Left ventricle myocardium superior (tissue), 1 donor: ENCODE measurements around the gene CRACR2A. TPM values are rescaled to one million over a fixed set of nuclear protein-coding genes. Genes with fewer than 3 reads are reported as not detected.

Experiments used
- ATAC-seq: fragments of 200-7000 bp; cut with Tn5 transposase; one replicate; pipeline ENCODE4 v1.9.1; 2020; ENCODE audit warnings: mild to moderate bottlenecking, moderate library complexity
- DNase-seq: peaks from one replicate; pipeline ENCODE4 v3.0.0-alpha.2; 2020
- intact Hi-C: fragments of 100-400 bp; cut with micrococcal nuclease; formaldehyde crosslinking; loops from one replicate; pipeline ENCODE4 v1.11.0; 2022
- total RNA-seq: library from RNA; stranded (reverse); fragmentation: NEBNext Ultra II Directional; extraction: Animal tissue kit (Norgen Biotek cat#: 25700); gene quantifications from one replicate; pipeline ENCODE4 v1.2.1, GENCODE V29; 2021
- donor health status: DM: no; HTN: yes; CAD: no; lungs with severe emphysema.

The CRACR2A gene
- total RNA-seq, 1 donor from 2014 or later = 2.5 TPM

DNA sequence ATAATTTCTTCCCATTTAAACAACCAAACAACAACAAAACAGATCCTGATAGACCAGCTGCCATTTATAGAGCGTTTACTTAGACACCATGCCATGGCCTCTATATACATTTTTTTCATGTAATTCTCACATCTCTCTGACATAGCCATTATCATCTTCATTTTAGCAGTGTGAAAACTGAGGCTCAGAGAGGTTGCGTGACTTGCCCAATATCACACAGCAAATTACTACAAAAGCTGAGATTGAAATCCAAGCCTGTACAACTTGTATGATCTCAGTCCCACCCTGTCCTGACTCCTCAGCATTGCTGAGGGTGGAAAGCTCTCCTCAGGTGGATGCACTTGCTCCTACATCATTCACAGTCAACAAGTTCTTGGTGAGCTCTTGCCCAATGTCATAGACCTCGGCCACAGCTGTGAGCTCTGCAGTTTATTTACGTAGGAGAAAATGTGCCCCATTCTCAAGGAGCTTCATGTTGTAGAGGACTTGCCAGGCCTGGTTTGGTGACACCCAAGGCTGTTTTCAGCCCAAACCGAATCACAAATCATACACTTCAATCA lies 55.5 kb downstream of the CRACR2A start:
- DNase-seq (no peak), ATAC-seq (no peak)
- intact Hi-C loops = no loop called here

GRCh38 chr12:3694673-3695072 lies 58.2 kb downstream of the CRACR2A start:
- ATAC-seq (no peak), DNase-seq (no peak)
- intact Hi-C loops = no loop called here

DNA sequence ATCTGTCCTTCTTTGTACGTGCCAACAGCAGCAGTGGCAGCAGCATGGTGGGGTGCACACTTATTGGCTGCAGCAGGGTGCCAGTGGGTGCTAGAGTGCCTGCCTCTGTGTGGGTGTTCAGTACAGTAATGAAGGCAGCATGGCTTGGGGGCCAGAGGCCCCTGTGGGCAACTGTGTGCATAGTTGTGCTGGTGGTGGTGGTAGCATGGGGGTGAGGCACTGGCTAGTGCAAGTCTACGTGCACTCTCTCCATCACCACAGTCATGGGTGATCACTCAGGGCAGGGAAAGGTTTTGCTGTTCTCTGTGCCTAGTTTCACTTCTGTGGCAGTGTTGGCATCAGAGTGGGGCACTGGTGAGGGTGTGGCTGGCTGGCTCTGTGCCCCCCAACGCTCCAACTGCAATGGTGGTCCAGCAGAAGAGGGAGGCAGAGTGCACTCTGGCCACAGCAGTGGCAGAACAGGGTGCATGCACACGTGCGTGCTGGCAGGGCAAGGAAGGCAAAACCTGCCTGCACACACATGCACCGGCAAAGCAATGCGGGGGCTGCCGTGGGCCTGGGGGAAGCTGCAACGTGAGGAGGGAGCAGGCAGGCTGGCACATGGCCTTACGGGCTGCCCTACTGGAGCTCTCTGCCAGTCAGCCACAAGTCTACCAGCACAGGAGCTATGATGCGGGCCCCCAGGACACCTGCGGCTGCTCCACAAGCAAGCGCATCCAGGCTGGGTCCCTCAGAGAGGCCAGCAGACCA lies 60.1 kb downstream of the CRACR2A start:
- ATAC-seq = no peak
- no peak for DNase-seq
- intact Hi-C loops = no loop called here

GRCh38 chr12:3686463-3686862 lies 66.4 kb downstream of the CRACR2A start:
- DNase-seq = no peak
- intact Hi-C loops = loop anchor here (10.0 kb wide), 1 partner anchor 88 kb away; no protein-coding TSS in a partner anchor
- ATAC-seq = no peak

DNA sequence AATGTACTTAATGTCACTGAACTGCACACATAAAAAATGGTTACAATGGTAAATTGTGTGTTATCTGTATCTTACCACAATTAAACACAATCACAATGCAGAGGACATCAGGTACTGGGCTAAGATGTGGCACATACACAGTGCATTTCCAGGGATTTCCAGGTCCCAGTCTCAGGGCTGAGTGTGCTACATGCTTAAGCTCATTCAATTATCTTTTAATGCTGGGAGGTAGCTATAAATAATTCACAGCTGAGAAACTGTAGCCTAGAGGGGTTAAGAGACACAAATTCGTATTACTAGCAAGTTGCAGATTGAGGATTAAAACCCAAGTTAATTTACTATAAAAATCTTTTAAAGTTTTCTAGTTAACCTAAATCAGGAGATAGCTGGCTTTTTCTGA lies 67.1 kb downstream of the CRACR2A start:
- intact Hi-C loops = loop anchor here (10.0 kb wide), 1 partner anchor 89 kb away; no protein-coding TSS in a partner anchor
- DNase-seq = no peak
- peak; percentile 77 for ATAC-seq

- intact Hi-C loops = loop anchor here (10.0 kb wide), 1 partner anchor 90 kb away; no protein-coding TSS in a partner anchor
- DNase-seq = peak; percentile 63
Observed at GRCh38 chr12:3684449-3685051, 68.4 kb downstream of the CRACR2A start.

DNA sequence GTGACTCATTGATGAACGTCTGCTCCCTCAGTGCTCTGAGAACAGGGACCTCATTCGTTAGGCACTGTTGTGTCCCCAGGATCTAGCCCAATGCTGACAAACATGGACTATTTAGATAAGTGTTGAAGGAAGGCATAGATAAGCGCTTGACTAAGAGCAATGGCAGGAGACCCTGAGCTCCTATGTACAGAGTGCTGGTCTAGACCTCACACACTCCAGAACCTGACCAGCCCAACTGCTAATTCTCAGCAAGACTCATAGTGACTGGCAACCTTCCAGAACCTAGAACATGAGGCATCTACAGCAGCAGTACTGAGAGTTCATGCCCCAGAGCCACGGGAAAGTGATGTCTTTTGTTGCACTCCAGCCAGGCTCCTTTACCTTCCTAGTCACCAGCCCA lies 69.2 kb downstream of the CRACR2A start:
- peak; percentile 34 for ATAC-seq
- intact Hi-C loops = loop anchor here (10.0 kb wide), 1 partner anchor 91 kb away; no protein-coding TSS in a partner anchor
- DNase-seq = no peak

More at GRCh38 chr12:3684449-3685051, 68.4 kb downstream of the CRACR2A start:
- peak; percentile 93 for ATAC-seq

- ATAC-seq (no peak), DNase-seq (no peak)
- intact Hi-C loops = loop anchor here (10.0 kb wide), 1 partner anchor 93 kb away; no protein-coding TSS in a partner anchor
Observed at GRCh38 chr12:3681595-3682061, 71.3 kb downstream of the CRACR2A start.

GRCh38 chr12:3680919-3681594 lies 71.9 kb downstream of the CRACR2A start:
- intact Hi-C loops = loop anchor here (10.0 kb wide), 1 partner anchor 94 kb away; no protein-coding TSS in a partner anchor
- DNase-seq (peak; percentile 84), ATAC-seq (peak; percentile 23)

DNA sequence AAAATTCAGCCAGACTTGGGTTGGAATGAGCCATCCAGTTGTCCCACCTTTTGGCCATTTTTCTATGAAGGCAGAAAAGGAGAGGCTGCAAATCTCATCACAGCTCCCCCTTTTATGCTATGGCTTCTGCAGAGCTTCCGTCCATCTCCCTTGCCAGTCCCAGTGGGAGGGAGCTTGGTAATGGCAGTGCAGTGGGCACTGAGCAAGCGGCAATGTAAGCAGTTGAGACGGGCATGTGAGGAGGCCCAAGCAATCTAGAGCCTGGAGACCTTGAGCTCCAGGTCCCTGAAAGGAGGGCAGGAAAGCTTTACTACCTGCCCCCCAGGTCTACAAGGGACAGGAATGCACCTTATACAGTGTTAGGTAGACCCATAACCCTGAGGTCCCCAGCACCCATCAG lies 73.1 kb downstream of the CRACR2A start:
- no peak for DNase-seq
- intact Hi-C loops = loop anchor here (10.0 kb wide), 1 partner anchor 95 kb away; no protein-coding TSS in a partner anchor
- no peak for ATAC-seq

DNA sequence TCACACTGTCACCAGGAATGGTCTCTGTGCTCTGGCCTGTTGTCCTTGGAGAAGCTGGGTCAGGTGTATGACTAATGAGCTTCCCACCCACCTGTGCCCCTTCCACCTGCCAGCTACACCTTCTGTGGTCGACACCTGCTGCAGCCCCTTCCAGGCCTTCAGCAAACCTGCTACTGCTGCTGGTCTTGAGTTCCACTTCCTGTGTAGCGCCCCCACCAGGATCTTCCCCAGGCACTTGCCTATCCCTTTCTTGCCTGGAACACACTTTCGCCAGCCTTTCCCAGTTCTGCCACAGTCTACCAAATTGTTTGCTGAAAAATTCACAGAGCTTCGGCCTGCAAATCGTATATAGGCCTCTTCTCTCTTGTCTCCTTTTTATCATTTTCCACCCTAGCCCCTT lies 75.3 kb downstream of the CRACR2A start:
- intact Hi-C loops = no loop called here
- no peak for ATAC-seq
- DNase-seq = no peak

- ATAC-seq (no peak), DNase-seq (no peak)
- intact Hi-C loops = no loop called here
Observed at GRCh38 chr12:3673981-3674708, 78.8 kb downstream of the CRACR2A start.

- DNase-seq = no peak
- no peak for ATAC-seq
- intact Hi-C loops = no loop called here
Observed at GRCh38 chr12:3672113-3672509, 80.8 kb downstream of the CRACR2A start.

DNA sequence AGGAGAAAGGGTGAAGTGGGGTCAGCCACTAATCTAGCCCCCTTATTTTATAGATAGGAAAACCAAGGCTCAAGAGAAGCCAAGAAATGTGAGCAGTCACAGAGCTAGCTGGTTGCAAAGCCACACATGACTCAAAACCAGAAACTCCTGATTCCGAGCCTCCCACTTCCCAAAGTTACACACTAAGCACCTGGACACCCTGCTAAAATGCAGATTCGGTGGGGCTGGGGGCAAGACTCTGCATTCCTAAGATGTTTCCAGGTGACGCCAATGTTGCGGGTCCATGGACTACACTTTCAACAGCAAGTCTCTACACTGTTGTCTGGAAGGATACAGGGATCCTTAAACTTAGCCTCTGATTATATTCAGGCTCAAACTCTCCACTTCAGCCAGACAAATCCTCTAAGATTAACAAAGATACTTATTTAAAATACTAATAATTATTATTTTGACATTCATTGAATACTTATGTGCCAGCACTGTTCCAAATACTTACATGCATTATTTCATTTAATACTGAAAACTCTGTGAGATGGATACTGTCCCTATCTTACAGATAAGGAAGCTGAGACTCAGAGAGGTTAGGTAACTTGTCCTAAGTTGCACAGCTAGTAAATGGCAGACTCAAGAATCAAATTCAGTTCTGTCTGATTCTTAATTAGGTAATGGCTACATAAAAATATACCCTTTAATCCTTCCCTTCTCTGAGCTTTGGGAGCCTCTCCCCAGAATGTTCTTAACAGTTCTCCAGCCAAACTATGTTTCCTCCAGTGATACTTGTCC lies 81.4 kb downstream of the CRACR2A start:
- no peak for DNase-seq
- intact Hi-C loops = no loop called here
- ATAC-seq = no peak

- intact Hi-C loops = no loop called here
- DNase-seq = no peak
- no peak for ATAC-seq
Observed at GRCh38 chr12:3670083-3670620, 82.8 kb downstream of the CRACR2A start.

DNA sequence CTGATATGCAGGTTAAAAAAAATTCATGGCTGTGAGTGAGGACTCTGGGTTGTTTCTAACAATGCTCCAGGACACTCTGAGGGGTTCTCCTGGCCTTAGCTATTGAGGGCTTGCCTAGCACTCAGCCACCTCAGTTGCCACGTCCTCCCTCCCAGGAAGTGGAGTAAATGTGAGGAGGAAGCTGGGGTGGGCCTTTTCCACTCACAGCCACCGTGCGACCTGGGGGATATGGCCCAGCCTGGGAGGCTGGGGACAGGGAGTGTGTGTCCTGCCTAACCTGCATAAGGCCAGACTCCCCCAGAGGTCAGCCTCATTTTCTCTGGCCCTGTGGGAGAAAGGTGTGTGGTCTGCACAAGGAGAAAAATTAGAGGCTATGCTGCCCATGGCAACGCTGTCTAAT lies 83.3 kb downstream of the CRACR2A start:
- ATAC-seq (no peak), DNase-seq (no peak)
- intact Hi-C loops = no loop called here

DNA sequence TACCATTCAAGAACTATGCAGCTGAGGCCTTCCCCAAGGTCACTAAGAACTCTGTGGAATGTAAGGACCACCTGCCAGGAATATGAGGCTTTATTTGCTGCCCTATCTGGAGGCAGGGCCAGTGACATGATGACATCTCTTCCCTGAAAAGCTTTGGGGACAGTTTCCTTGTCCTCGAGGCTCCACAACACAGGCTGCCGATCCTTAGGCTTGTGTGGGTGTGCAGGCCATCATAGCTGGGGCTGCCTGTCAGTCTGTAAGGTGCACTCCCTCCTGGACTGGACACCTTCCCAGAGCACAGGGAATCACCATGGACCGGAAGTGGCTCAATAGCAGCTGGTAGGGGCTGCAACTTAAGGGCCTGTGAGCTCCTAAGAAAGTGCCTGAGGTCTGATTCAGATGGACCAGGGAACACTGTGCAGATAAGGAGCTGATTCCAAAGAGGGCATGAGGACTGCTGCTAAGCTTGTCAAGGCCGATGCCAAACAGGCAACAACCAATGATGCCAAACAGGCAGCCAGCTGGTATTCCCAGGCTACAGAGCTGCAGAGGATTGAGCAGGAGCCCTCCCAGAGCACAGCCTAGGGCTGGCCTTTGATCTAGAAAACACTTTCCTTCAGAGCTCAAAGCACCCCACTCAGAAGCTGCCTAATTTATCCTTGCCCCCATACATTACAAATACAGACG lies 84.3 kb downstream of the CRACR2A start:
- intact Hi-C loops = no loop called here
- peak; percentile 94 for ATAC-seq
- peak; percentile 49 for DNase-seq
